ENCODE data around the gene PXDN. TPM values are rescaled to one million over a fixed set of nuclear protein-coding genes. Genes with fewer than 3 reads are reported as not detected.

Gene PXDN
- polyA plus RNA-seq, 6 donors from 2014 or later = 1.3 TPM; not detected in 4

DNA sequence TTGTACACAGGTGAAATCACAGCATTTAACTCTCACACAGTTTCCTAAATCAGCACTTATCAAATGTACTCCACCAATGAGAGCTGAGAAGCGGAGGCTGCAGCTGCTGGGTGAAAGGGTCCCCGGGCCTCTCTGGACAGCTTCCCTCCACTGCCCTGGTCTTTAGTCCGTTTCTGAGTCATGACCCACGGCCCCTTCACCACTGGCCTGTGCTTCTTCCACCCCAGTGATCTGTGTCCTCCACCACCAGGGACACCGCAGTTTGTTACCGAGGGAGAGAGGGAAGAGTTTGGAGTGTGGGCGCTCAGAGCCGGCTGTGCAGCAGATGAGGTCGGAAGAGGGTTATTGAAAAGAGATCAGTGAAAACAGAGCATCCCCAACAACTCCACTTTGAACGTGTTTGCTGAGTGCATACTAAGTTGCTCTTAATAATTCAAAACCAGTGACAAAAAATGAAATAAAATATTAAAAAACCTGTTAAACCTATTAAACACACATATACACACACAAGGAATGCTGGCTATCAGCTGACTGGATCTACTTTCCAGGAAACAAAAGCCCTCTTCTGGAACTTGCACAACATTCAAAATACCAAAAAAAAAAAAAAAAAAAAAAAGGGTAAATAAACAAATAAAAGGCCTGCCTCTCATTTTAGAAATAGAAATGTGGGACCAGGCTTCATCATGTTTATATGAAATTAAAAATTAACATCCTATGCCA lies 54.1 kb downstream of the PXDN start:
- Mint-ChIP-seq H3K9me3 (peaks cover 0 to 1% (median 0%) of the 10 kb centered on the region in 7 donors), H3K27me3 (no peaks in the 10 kb centered on the region), H3K4me1 (no peaks in the 10 kb centered on the region), H3K4me3 (no peak overlapping the region), H3K27ac (peak overlapping the region in 1 of 6 donors; percentile 73), H3K36me3 (no peaks in the 10 kb centered on the region)
- ATAC-seq (ENCODE audit: low read depth in 2 of 2) = no peak
- DNase-seq = no peak

DNA sequence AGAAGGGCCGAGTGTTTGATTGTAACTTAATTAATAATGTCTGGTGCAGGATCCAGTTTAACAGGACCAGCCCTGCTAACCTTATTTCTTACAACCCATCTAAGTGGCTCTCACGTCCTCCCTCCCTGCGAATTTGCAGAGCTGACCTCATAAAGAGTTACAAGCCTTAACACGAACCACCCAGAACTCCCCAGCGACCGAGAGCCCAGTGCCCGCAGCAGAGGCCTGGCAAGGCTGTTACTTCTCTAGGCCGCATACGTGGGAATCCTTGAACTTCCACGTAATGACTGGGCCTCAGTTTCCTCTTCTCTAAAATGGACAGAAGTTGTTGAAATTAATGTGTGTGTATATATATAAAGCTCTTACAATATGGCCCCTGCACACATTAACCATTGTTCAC lies 55.5 kb downstream of the PXDN start:
- H3K27ac Mint-ChIP-seq = peak overlapping the region in 1 of 6 donors; percentile 10
- DNase-seq = no peak
- H3K27me3 Mint-ChIP-seq = no peaks in the 10 kb centered on the region
- no peaks in the 10 kb centered on the region for H3K4me1 Mint-ChIP-seq
- H3K9me3 Mint-ChIP-seq = no peaks in the 10 kb centered on the region
- no peaks in the 10 kb centered on the region for H3K36me3 Mint-ChIP-seq
- ATAC-seq (ENCODE audit: low read depth in 2 of 2) = no peak
- no peak overlapping the region for H3K4me3 Mint-ChIP-seq

DNA sequence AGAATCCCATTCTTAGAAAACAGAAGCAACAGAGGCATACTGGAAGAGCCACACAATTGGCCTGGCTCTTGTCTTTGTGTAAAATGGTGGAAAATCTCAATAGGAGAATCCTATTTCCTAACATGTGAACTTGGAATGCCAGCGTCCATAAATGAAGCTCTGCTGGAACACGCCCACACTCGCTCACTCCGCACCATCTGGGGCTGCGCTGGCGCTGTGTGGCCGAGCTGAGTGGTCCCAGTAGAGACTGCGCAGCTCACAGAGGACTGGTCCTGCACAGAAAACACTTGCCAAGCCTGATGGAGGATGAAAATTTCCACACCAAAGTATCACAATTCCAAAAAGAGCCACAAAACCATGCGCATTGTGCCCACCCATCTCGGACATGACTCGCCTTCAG lies 56.2 kb downstream of the PXDN start:
- ATAC-seq (ENCODE audit: low read depth in 2 of 2) = no peak
- Mint-ChIP-seq H3K36me3 (no peaks in the 10 kb centered on the region), H3K27me3 (no peaks in the 10 kb centered on the region), H3K9me3 (no peaks in the 10 kb centered on the region), H3K27ac (no peak overlapping the region), H3K4me1 (no peaks in the 10 kb centered on the region), H3K4me3 (no peak overlapping the region)
- DNase-seq = no peak

DNA sequence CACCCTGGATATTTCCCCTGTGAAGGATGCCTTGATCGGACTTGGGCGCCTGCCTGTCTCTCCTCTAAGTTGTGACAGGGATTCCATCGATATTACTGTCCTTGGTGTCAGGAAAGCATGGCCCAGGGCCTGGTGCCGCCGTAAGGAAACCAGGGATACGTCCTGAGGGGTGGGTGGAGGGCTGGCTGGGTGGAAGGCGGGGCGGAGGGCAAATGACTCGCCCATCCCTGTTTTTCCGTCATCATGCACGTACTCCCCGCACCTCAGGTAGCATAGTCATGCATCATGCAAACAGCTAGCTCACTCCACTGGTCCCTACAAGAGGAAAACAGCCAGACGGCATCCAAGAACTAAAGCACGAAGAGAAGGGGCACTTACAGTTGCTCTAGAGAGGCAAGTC lies 57.1 kb downstream of the PXDN start:
- Mint-ChIP-seq H3K4me3 (peak overlapping the region in 1 of 8 donors; percentile 9), H3K27ac (peak overlapping the region in 2 of 6 donors; percentile 24 to 52), H3K36me3 (no peaks in the 10 kb centered on the region), H3K9me3 (no peaks in the 10 kb centered on the region), H3K27me3 (no peaks in the 10 kb centered on the region), H3K4me1 (no peaks in the 10 kb centered on the region)
- no peak for DNase-seq
- ATAC-seq (ENCODE audit: low read depth in 2 of 2) = no peak

DNA sequence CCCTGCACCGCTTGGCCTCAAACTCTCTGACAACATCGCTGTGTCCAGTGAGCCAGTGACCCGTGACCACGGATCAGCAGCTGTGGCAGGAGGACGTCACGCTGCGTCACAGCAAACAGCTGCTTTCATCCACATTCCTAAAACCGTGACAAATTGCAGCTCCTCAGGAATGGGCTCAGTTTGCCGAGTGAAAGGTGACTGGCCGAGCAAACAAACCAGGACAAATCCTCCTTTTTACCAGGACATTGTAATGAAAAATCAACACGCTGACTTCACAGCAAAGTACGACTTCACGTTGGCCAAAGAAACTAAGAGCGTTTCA lies 57.6 kb downstream of the PXDN start:
- H3K27ac Mint-ChIP-seq = peak overlapping the region in 1 of 6 donors; percentile 45
- ATAC-seq (ENCODE audit: low read depth in 2 of 2) (no peak), DNase-seq (no peak)
- H3K4me1 Mint-ChIP-seq = no peaks in the 10 kb centered on the region
- H3K27me3 Mint-ChIP-seq = no peaks in the 10 kb centered on the region
- H3K36me3 Mint-ChIP-seq = no peaks in the 10 kb centered on the region
- no peak overlapping the region for H3K4me3 Mint-ChIP-seq
- H3K9me3 Mint-ChIP-seq = no peaks in the 10 kb centered on the region

DNA sequence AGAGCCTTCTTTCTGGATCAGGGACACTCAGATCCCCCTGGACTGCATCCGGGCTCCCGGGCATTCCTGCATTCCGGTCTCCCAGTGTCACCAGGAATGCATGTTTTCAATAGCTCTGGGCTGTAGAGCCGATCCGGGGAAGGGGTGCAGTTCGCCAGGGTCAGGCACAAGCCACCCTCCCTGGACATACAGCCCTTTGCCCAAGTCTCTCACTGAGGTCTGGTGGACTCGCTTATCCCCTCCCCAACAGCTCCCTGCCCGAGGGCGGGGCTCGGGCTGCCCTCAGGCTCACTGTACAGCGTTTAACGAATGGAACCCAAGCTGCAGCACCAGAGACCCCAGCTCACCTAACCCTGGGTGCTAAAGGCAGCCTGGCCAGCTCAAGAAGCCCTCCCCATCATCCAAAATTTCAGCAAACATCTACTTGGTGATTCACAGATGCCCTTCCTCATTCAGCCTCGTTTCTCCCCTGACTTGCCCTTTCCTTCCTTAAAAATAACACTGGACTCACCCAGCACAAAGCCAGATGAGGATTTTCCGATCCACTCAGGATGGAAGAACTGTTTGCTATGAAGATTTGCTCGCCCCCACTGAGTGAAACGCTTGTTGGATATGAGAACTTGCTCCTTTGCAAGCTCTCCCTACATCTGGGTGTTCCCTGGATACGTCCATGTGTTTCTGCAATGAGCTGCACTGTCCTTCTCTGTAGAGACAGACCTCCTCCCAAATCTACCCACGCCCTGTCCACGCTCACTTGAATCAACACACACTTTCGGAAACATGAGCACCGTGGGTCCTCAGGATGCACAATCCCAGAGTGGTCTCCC lies 58.1 kb downstream of the PXDN start:
- no peaks in the 10 kb centered on the region for H3K4me1 Mint-ChIP-seq
- no peak overlapping the region for H3K4me3 Mint-ChIP-seq
- DNase-seq = no peak
- ATAC-seq (ENCODE audit: low read depth in 2 of 2) = no peak
- peak overlapping the region in 1 of 6 donors; percentile 45 for H3K27ac Mint-ChIP-seq
- H3K9me3 Mint-ChIP-seq = no peaks in the 10 kb centered on the region
- no peaks in the 10 kb centered on the region for H3K36me3 Mint-ChIP-seq
- H3K27me3 Mint-ChIP-seq = no peaks in the 10 kb centered on the region

DNA sequence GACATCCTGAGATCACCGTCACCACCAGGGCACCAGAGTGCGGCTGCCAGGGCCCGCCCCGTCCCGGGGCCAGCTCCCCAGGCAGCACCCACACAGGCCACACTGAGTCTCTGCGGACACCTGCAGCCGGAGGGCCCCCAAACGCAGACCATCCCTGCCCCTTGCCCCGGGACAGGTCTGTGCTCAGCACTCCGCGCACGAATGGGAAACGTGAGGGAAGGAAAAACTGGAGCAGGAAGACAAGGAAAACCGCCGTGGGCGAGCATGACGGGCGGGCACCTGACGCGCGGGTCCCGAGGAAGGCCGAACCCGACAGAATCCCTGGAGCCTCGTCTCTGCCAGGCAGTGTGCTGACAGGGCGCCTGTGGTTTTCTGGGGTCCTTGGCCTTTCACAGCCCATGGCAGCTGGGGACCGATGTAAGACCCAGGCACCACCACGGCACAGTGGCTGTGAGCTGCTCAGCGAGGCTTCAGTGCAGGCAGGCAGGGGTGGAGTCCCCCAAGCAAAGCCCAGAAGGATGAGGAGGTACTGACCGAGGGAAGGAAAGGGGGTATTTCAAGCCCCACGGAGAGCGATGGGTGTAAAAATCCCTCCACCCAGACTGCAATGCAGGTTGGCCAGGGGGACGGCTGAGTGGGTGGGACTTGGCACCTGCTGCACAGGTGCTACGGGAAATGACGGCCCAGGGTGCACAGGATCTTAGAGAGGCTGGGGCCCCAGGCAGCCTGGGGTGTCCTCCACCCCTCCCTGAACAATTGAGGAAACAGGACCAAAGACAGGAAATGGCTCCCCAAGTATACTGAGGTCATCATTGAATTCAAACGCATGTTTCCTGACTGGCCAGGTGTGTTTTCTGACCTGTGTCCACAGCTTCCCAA lies 59.0 kb downstream of the PXDN start:
- Mint-ChIP-seq H3K27ac (no peak overlapping the region), H3K4me1 (no peaks in the 10 kb centered on the region), H3K27me3 (no peaks in the 10 kb centered on the region), H3K4me3 (no peak overlapping the region), H3K9me3 (no peaks in the 10 kb centered on the region), H3K36me3 (no peaks in the 10 kb centered on the region)
- ATAC-seq (ENCODE audit: low read depth in 2 of 2) = no peak
- DNase-seq = no peak

DNA sequence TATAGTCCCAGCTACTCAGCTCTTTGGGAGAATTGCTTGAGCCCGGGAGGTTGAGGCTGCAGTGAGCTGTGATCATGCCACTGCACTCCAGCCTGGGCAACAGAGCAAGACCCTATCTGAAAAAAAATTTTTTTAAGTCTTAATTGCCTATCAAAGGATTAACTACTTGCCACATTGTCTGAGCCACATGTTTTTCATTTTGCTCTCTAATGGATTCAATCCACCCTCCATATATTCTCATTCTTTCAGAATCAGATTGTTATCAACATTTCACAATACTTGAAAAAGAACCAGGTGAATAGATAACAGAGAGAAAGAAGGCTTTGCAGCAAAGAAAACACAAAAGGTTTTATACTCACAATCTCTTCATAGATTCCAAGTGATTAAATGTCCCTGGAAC lies 61.0 kb downstream of the PXDN start:
- ATAC-seq (ENCODE audit: low read depth in 2 of 2) = no peak
- H3K4me1 Mint-ChIP-seq = no peaks in the 10 kb centered on the region
- H3K4me3 Mint-ChIP-seq = no peak overlapping the region
- H3K36me3 Mint-ChIP-seq = no peaks in the 10 kb centered on the region
- DNase-seq = no peak
- H3K27me3 Mint-ChIP-seq = no peaks in the 10 kb centered on the region
- H3K27ac Mint-ChIP-seq = no peak overlapping the region
- no peaks in the 10 kb centered on the region for H3K9me3 Mint-ChIP-seq

DNA sequence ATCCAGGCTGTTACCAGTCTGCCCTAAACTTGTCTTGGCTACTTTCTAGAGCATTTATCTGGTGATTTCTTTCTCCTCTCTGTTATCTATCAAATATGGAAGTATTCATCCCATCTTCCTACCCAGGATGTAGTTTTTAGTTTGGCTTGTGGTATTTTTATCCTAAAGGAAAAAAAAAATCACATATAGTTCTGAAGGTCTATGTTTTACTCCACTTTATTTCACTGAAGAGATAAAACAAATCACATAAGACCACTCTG lies 62.2 kb downstream of the PXDN start:
- Mint-ChIP-seq H3K4me1 (no peaks in the 10 kb centered on the region), H3K4me3 (no peak overlapping the region), H3K27ac (peak overlapping the region in 1 of 6 donors; percentile 66), H3K9me3 (no peaks in the 10 kb centered on the region), H3K36me3 (no peaks in the 10 kb centered on the region), H3K27me3 (no peaks in the 10 kb centered on the region)
- DNase-seq (no peak), ATAC-seq (ENCODE audit: low read depth in 2 of 2) (no peak)

DNA sequence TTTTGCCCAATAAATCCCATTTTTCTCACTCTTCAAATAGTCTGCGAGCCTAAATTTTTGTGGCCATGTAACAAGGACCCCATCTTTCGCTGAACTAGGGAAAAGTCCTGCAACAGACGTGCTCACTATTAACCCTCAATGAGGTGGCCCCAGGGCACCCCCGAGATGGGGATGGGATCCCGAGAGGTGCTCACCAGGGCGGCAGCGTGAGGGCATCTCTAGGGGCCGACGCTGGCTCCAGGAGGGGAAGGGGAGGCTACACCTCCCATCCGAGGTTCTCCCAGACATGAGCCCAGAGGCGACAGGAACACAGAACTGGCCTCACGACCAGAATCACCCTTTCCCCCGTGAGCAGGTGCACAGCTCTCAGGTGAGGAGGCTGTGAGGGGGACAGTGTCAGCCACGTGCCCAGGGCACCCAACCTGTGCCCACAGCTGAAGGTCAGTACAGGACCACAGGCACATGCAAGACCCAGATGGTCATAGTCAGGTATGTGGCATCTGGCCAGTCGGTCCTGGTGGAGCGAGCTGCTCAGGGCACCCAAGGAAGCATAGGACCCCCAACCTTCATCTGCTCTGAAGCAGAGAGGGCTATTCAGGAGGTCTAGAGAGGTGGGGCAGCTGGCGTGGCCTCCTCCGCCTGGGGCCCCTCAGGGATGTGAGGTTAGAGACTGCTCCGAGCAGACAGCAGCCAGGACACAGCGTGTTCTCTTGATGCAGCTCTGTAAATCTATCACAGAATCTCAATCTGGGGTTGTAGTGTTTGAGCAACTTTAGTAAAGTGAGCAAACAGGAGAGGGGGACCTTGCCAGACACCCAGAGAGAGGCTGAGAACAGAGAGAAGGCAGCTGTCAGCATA lies 62.8 kb downstream of the PXDN start:
- no peaks in the 10 kb centered on the region for H3K36me3 Mint-ChIP-seq
- no peak overlapping the region for H3K27ac Mint-ChIP-seq
- H3K9me3 Mint-ChIP-seq = no peaks in the 10 kb centered on the region
- ATAC-seq (ENCODE audit: low read depth in 2 of 2) = no peak
- H3K27me3 Mint-ChIP-seq = no peaks in the 10 kb centered on the region
- DNase-seq = no peak
- no peaks in the 10 kb centered on the region for H3K4me1 Mint-ChIP-seq
- H3K4me3 Mint-ChIP-seq = no peak overlapping the region

DNA sequence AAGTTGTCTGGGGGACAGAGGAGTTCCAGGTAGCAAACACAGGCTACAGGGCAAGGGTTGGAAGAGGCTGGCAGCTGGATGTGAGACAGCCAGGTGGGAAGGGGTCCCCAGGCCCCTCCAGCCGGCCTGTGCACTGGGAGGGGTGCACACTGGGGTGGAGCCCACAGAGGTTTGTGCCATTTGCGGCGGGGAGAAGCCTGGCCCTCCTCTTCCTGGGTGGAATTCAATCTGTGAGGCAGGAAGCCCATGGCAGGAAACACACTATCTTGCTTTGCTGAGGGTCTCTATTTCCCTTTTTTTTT lies 63.3 kb downstream of the PXDN start:
- Mint-ChIP-seq H3K36me3 (no peaks in the 10 kb centered on the region), H3K27me3 (no peaks in the 10 kb centered on the region), H3K4me1 (no peaks in the 10 kb centered on the region), H3K4me3 (no peak overlapping the region), H3K9me3 (no peaks in the 10 kb centered on the region), H3K27ac (no peak overlapping the region)
- DNase-seq (no peak), ATAC-seq (ENCODE audit: low read depth in 2 of 2) (no peak)

DNA sequence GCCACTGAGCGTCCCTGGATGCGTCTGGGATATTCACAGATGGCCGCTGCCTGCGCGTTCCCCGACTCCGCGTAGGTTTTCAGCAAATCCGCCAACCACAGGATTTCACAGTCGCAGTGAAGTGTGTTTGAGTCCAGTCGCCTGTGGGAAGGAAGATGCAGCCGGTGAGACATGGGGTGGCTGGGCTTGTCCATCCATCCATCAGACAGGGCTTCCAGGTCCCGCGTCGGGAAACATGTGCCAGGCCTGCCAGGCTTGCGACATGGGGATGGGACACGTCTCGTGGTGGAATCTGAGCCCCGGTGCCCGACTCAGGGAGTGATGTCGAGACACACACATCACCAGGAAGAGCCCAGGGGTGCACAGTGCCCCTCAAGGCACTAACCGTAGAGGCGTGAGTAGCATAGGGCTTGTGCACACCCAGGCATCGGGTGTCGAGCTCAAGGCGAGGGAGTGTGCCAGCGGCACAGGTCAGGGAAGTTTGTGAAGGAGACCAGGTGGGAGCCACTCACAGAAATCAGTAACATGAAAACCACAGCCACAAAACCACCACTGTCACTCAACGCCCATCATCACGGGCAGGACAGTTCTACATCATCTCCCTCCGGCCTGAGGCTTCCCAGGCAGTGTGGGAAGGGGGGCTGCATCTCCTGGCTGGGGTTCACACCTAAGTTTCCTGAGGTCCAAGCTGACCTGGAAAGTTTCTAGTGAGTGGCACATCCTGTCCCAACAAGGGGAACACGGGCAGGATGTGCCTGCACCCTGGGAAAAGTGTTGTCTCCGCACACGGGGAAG lies 63.9 kb downstream of the PXDN start:
- Mint-ChIP-seq H3K27me3 (no peaks in the 10 kb centered on the region), H3K27ac (no peak overlapping the region), H3K4me1 (no peaks in the 10 kb centered on the region), H3K9me3 (no peaks in the 10 kb centered on the region), H3K4me3 (no peak overlapping the region), H3K36me3 (no peaks in the 10 kb centered on the region)
- ATAC-seq (ENCODE audit: low read depth in 2 of 2) (no peak), DNase-seq (no peak)
